Osteocyte (in vitro differentiated cells): Measurements from ENCODE around the gene ANKS1B. TPM values are rescaled to one million over a fixed set of nuclear protein-coding genes. Genes with fewer than 3 reads are reported as not detected.

Source experiments
- DNase-seq: peaks from one replicate; pipeline ENCODE4 v3.0.0; 2021; ENCODE audit warnings: mixed read lengths; ENCODE audit not compliant: unreplicated experiment; ENCODE audit errors: extremely low spot score
- H3K27ac Mint-ChIP-seq: one replicate; pipeline ENCODE4 v1.8.0; 2021; ENCODE audit warnings: mild to moderate bottlenecking, mixed read lengths; ENCODE audit not compliant: unreplicated experiment
- H3K27me3 Mint-ChIP-seq: one replicate; pipeline ENCODE4 v1.8.0; 2021; ENCODE audit warnings: mixed read lengths; ENCODE audit not compliant: unreplicated experiment
- H3K36me3 Mint-ChIP-seq: one replicate; pipeline ENCODE4 v1.8.0; 2021; ENCODE audit warnings: mixed read lengths; ENCODE audit not compliant: unreplicated experiment
- H3K4me1 Mint-ChIP-seq: one replicate; pipeline ENCODE4 v1.8.0; 2021; ENCODE audit warnings: mixed read lengths; ENCODE audit not compliant: unreplicated experiment
- H3K4me3 Mint-ChIP-seq: one replicate; pipeline ENCODE4 v1.8.0; 2021; ENCODE audit warnings: mild to moderate bottlenecking, moderate library complexity, mixed read lengths; ENCODE audit not compliant: unreplicated experiment
- H3K9me3 Mint-ChIP-seq: one replicate; pipeline ENCODE4 v1.8.0; 2021; ENCODE audit warnings: mixed read lengths; ENCODE audit not compliant: unreplicated experiment
- total RNA-seq: library from RNA; stranded (reverse); gene quantifications from 2 replicates; pipeline ENCODE4 v1.2.1, GENCODE V29; 2021
- TF ChIP-seq, protein P1 (sequence below): fragments of 200-600 bp; sonication (generic); IDR thresholded peaks from 2 replicates; pipeline ENCODE4 v1.5.0; 2021; ENCODE audit warnings: antibody characterized with exemption, mild to moderate bottlenecking, moderate library complexity

ANKS1B gene
- total RNA-seq, 1 donor from 2014 or later: 0.70 TPM

DNA sequence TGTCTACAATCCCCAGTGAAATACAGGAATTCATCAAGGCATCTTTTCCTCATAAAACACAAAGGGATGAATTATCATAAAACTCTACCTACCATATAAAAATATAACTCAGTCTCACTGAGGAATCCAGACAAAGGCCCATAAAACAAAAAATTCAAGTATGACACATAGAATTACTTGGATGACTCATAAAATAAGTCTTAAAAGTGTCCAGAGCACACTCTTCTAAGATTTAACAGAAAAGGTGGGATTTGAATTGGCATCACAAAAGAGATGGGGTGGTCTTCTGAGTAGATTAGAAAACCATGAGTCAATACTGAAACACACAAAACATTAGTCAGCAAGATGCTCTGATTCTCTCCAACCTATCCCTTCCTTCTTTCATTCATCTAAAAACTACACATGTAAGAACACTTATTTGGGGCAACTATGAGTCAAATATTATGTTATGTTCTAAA, 539.8 kb downstream of the ANKS1B start:
- Mint-ChIP-seq H3K27ac (no peak overlapping the region), H3K36me3 (no peaks in the 10 kb centered on the region), H3K4me3 (no peak overlapping the region), H3K9me3 (peaks cover 5% of the 10 kb centered on the region), H3K27me3 (no peaks in the 10 kb centered on the region), H3K4me1 (no peaks in the 10 kb centered on the region)
- TF ChIP-seq, protein P1, sequence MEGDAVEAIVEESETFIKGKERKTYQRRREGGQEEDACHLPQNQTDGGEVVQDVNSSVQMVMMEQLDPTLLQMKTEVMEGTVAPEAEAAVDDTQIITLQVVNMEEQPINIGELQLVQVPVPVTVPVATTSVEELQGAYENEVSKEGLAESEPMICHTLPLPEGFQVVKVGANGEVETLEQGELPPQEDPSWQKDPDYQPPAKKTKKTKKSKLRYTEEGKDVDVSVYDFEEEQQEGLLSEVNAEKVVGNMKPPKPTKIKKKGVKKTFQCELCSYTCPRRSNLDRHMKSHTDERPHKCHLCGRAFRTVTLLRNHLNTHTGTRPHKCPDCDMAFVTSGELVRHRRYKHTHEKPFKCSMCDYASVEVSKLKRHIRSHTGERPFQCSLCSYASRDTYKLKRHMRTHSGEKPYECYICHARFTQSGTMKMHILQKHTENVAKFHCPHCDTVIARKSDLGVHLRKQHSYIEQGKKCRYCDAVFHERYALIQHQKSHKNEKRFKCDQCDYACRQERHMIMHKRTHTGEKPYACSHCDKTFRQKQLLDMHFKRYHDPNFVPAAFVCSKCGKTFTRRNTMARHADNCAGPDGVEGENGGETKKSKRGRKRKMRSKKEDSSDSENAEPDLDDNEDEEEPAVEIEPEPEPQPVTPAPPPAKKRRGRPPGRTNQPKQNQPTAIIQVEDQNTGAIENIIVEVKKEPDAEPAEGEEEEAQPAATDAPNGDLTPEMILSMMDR: no peak
- no peak for DNase-seq

DNA sequence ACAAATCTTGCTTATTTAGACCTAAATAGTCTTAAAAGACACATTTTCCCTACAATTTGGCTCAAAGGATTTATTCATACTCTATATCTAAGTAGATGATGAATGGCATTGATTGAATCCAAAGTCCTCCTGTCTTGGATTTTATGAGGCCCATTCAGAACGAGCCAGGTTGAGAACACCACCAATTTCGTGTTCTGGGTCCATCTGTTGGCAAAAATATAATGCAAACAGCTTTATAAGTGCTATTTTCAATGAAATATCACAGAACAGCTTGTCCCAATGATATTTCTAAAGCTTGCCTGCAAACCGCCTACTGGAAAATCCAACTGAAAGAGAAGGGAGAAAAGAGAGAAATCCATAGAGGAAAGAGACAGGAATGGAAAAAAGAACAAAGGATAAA, 542.0 kb downstream of the ANKS1B start:
- Mint-ChIP-seq H3K27ac (no peak overlapping the region), H3K36me3 (no peaks in the 10 kb centered on the region), H3K27me3 (no peaks in the 10 kb centered on the region), H3K4me1 (no peaks in the 10 kb centered on the region), H3K4me3 (no peak overlapping the region), H3K9me3 (peaks cover 5% of the 10 kb centered on the region)
- no peak for DNase-seq
- TF ChIP-seq, protein P1: no peak

DNA sequence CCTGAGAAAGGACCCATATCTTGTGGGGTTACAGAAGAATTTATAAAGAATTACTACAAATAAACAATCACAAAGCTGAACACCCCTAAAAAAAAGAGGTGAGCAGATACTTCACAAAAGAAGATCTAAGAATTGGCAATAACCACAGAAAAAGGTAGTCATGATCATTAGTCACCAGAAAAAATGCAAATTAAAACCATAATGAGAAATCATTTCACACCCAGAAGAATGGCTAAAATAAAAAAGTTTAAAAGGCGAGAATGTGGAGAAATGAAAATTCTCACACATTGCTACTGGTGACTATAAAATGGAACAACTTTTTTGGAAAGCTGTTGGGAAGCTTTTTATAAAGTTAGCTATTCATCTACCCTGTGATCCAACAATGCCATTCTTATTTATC, 545.3 kb downstream of the ANKS1B start:
- no peak overlapping the region for H3K4me3 Mint-ChIP-seq
- H3K27me3 Mint-ChIP-seq: no peaks in the 10 kb centered on the region
- DNase-seq: no peak
- TF ChIP-seq, protein P1: no peak
- no peaks in the 10 kb centered on the region for H3K4me1 Mint-ChIP-seq
- no peaks in the 10 kb centered on the region for H3K36me3 Mint-ChIP-seq
- no peak overlapping the region for H3K27ac Mint-ChIP-seq
- H3K9me3 Mint-ChIP-seq: no peaks in the 10 kb centered on the region

DNA sequence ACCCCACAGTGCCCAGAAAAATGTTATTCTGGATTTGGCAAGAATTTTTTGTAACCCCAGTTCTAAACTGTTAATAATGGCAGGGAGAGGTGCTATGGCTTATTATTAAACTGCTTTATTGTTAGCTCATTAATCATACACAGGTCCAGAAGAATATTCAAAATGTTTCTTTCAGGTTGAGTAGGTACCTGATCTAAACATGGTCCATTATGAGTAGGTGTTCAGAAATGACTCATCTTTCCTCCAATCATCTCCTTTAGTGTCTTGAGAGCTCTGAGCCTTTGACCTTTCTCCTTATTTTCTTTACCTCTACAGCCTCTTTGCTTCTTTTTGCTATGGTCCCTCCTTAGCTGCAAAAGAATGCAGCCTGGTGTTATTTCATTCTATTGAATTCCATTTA, 548.2 kb downstream of the ANKS1B start:
- Mint-ChIP-seq H3K4me1 (no peaks in the 10 kb centered on the region), H3K27me3 (no peaks in the 10 kb centered on the region), H3K36me3 (no peaks in the 10 kb centered on the region), H3K27ac (no peak overlapping the region), H3K4me3 (no peak overlapping the region), H3K9me3 (no peaks in the 10 kb centered on the region)
- TF ChIP-seq, protein P1: no peak
- no peak for DNase-seq

DNA sequence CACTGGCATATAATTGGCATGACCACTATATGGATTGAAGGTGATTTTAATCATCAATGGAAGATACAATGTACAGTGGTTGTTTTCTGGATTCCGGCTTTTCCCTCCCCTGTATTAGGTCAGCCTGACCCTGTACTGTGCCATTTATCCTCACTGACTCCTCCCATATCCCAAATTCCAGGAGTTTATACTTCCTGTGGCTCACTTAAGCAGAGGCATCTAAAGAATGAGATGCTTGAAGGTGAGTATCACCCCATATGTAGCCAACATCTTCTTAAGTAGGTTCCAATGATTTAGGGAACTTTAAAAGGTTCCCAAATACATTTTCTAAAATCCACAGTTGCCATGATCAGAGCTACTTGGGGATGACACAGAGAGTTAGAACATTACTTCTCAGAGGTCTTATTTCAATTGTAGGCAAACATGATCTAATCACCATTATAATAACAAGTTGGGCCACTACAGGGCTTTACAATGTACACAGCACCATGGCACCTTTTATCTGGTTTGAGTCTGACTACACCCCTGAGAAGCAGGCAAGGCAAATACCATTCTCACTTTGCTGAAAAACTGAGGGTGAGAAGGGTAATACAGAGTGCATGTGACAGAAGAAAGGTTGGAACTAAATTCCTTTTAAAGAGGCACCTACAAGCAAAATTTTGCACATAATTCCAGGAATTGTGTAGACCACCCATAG, 549.5 kb downstream of the ANKS1B start:
- DNase-seq: no peak
- Mint-ChIP-seq H3K27me3 (no peaks in the 10 kb centered on the region), H3K27ac (no peak overlapping the region), H3K9me3 (no peaks in the 10 kb centered on the region), H3K36me3 (no peaks in the 10 kb centered on the region), H3K4me1 (no peaks in the 10 kb centered on the region), H3K4me3 (no peak overlapping the region)
- TF ChIP-seq, protein P1: no peak
